Measurements from ENCODE around the gene TBC1D22A.

TBC1D22A gene

GRCh38 chr22:46795845-46796565 lies 33.6 kb downstream of the TBC1D22A start:
- no peak for DNase-seq

GRCh38 chr22:46796566-46797195 lies 34.2 kb downstream of the TBC1D22A start:
- no peak for DNase-seq

GRCh38 chr22:46797355-46797754 lies 34.9 kb downstream of the TBC1D22A start:
- DNase-seq: no peak

DNA sequence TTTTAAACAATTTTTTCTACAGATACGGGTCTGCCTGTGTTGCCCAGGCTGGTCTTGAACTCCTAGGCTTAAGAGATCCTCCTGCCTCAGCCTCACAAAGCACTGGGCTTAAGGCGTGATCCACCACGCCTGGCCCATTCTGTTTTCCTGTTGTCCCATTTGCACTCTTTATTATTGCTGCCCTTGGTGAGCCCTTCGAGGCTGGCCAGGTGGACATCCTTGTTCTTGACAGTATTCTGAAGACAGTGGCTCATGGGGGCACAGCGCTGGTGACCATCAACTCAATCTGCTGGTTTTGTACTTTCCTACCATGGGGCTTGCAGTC lies 35.6 kb downstream of the TBC1D22A start:
- no peak for DNase-seq

GRCh38 chr22:46798366-46799350 lies 36.2 kb downstream of the TBC1D22A start:
- peak; percentile 69 for DNase-seq

- no peak for DNase-seq
These were observed 37.2 kb downstream of the TBC1D22A start for GRCh38 chr22:46799626-46800025.

DNA sequence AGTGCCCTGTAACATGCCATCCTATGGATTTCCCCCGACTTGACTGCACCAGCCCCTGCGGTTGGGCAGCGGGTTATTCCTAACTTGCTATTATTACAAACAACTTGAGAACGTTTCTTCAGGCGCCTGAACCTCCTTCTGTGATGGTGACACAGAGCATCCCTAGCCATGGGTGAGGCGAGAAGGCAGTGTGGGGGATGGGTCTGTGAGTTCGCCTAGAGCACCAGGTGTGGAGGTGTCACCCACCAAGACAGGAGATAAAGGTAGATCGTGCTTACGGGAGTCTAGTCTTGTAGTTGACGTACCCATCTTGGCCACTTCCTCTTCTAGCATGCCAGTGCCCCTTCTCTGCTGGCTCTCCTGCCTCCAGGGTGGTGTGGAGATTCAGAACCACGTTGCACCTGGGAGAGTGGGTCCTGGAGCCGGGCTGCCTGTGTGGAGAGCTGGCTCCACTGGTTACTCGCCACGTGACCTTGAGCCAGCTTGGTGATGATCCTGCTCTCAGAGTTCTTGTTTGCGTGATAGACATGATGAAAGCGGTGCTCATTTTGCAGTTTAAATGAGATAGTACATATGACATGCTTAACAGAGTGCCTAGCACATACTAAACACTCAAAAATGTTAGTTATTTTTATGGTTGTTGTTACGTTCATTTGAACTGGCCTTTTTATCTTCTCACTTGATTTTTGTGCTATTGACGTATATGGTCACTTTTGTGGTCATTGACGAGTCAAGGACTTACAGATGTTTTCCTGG lies 37.8 kb downstream of the TBC1D22A start:
- DNase-seq: no peak

- no peak for DNase-seq
These were observed 38.9 kb downstream of the TBC1D22A start for GRCh38 chr22:46801331-46801811.

- no peak for DNase-seq
These were observed 39.6 kb downstream of the TBC1D22A start for GRCh38 chr22:46801826-46802607.

DNA sequence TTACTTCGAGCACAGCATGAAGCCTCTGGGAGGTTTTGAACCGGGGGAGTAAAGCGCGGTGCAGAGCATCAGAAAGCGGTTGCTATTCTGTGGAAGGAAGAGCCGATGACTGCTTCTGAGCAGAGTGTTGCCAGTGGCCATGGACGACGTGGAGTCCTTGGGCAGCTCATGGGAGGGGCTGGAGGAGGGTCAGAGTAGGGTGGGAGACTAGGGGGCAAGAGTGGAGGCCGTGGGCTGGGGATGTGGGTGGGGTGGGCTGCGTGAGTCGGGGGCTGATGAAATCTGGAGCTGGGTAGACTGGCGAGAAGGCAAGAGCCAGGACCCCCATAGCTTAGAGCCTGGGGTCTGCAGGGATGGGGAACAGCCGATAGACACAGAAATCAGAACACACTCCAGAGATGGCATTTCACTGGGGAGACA lies 40.2 kb downstream of the TBC1D22A start:
- DNase-seq: no peak

- peak; percentile 61 for DNase-seq
These were observed 40.8 kb downstream of the TBC1D22A start for GRCh38 chr22:46803031-46803880.

GRCh38 chr22:46803936-46804335 lies 41.5 kb downstream of the TBC1D22A start:
- no peak for DNase-seq

GRCh38 chr22:46806794-46807193 lies 44.3 kb downstream of the TBC1D22A start:
- DNase-seq: no peak

GRCh38 chr22:46807458-46807857 lies 45.0 kb downstream of the TBC1D22A start:
- DNase-seq: no peak

DNA sequence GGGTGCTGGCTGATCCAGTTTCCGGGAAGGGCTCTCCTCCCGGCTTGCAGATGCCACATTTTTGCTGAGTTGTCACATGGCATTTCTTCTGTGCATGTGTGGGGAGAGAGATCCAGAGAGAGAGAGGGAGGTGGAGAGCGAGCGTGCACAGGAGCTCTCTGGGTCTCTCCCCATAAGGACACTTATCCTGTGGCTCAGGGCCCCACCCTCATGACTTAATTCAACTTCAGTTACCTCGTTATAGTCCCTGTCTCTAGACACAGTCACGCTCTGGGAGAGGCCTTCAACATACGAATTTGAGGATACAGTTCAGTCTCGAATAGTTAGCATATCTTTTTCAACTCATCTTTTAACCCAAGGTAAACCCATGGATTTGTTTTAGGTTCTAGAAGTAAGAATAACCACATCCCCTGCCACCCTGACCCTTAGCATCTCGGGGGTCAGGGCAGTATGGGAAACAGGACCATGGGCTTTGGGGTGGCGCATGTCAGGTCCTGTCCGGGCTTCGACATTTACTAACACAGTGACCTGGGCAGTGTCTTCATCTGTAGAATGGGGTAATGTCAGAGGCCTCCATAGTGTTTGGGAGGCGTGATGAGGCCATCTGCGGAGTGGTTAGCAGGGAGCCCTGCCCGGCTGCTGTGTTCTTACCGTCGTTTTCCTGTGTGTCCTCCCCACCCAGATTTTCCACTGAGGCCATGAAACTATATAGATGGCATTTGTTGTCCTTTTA lies 46.9 kb downstream of the TBC1D22A start:
- DNase-seq: no peak

DNA sequence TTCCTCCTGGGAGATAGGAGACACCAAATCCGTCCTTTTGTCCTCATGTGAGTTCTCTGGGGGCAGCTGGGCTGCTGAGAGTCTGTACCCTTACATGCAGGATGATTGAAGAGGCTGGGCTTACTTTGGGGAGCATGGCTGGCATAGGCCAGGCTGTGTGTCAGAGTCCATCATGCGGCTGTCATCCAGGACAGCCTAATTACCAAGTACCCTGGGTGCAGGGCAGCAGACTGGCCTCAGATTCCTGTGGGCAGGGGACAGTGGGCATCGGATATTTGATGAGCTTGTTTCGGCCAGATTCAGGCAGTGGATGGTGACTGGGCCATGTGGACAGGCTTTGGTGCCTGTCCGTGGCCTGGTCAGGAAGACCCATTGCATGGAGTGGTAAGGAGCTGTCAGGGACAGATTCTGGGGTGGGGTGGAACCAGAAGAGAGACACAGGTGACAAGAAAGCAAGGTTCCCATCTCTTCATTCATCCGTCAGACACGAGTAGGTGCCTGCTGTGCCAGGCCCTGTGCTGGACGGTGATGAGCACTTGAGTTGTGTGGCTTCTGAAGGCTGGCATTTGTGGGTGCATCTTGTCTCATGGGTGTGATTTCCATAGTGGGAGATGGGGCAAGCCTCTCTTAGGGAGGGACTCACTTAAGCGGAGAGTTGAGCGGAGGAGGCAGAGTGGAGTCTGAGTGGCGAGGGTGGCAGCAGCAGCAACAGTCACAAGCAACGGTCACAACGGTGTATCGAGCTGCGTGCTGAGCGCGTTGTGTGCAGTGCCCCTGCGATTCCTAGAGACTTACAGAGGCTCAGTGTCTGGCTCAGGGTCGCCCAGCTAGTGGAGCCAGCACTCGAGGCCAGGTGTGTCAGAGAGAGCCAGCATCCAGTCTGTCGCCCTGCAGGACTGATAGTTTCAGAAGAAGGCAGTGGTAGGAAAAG lies 48.7 kb downstream of the TBC1D22A start:
- DNase-seq: no peak

- no peak for DNase-seq
These were observed 49.7 kb downstream of the TBC1D22A start for GRCh38 chr22:46812034-46812605.

- no peak for DNase-seq
These were observed 50.3 kb downstream of the TBC1D22A start for GRCh38 chr22:46812788-46813187.
